ENCODE results near the gene TMEM271. TPM values are rescaled to one million over a fixed set of nuclear protein-coding genes. Genes with fewer than 3 reads are reported as not detected.

The TMEM271 gene
- total and polyA plus RNA-seq, 10 of the 15 experiments (the other 5 are each of a cell fraction or from before 2014, with no cell fraction given): not detected

GRCh38 chr4:571838-572572 is 4.1 kb downstream of the TMEM271 start:
- DNase-seq (ENCODE audit: low read depth, low spot score) (no peak), FAIRE-seq (no peak), ATAC-seq (no peak)
- H3K9me3 ChIP-seq (replicated peaks; ENCODE audit: control insufficient read depth, insufficient read depth, low read length): peaks cover under 1% of the 10 kb centered on the region; the same call in 1 of the 3 replicates
- no peaks in the 10 kb centered on the region for H3K4me1 ChIP-seq (ENCODE audit: control insufficient read depth, insufficient read depth, low read length)
- no peaks in the 10 kb centered on the region for H3K79me2 ChIP-seq (ENCODE audit: control insufficient read depth, insufficient read depth, low read length)
- SMC1A ChIA-PET (ENCODE audit: uncharacterized antibody, unreplicated experiment): no interaction called here
- no peak overlapping the region for H3K4me2 ChIP-seq (ENCODE audit: control insufficient read depth, insufficient read depth)
- H4K20me1 ChIP-seq (ENCODE audit: control insufficient read depth, insufficient read depth): no peaks in the 10 kb centered on the region
- no peak overlapping the region for H3K9ac ChIP-seq (ENCODE audit: control insufficient read depth, insufficient read depth, low read length)
- TF ChIP-seq NFYA (IDR thresholded peaks at IDR 0.05; ENCODE audit: borderline replicate concordance, low read depth, low read length): no peak
- no peak for TF ChIP-seq ZBTB11 (CRISPR knock-in tag; IDR thresholded peaks at IDR 0.05)
- TF ChIP-seq EED (IDR thresholded peaks at IDR 0.05; ENCODE audit: low read depth): no peak
- TF ChIP-seq TCF7 (IDR thresholded peaks at IDR 0.05; ENCODE audit: borderline replicate concordance): no peak
- TF ChIP-seq SP1 (IDR thresholded peaks at IDR 0.05; ENCODE audit: low read depth, low read length): no peak
- TF ChIP-seq IRF3 (IDR thresholded peaks at IDR 0.05): no peak
- no peak for TF ChIP-seq STAT3 (IDR thresholded peaks at IDR 0.05; ENCODE audit: low read depth, low read length)
- TF ChIP-seq NR2F1 (conservative IDR thresholded peaks at IDR 0.05): no peak
- TF ChIP-seq FOXK2 (IDR thresholded peaks at IDR 0.05): no peak
- TF ChIP-seq LARP7 (IDR thresholded peaks at IDR 0.05): no peak
- no peak for TF ChIP-seq POU2F2 (IDR thresholded peaks at IDR 0.05; ENCODE audit: borderline replicate concordance, low read depth, low read length)
- TF ChIP-seq CEBPB (IDR thresholded peaks at IDR 0.05; ENCODE audit: borderline replicate concordance in 1 of 2, low read depth in 2 of 2, low read length in 2 of 2): no peak
- H3K36me3 ChIP-seq (ENCODE audit: control insufficient read depth in 2 of 2, insufficient read depth in 2 of 2, low read length in 1 of 2): no peaks in the 10 kb centered on the region
- CTCF ChIA-PET: no interaction called here
- BruUV-seq (replicated peaks): no TSS peak
- H3K4me3 ChIP-seq: no peak overlapping the region
- no peaks in the 10 kb centered on the region for H3K27me3 ChIP-seq (replicated peaks in 1 of 2; ENCODE audit: control insufficient read depth in 2 of 2, insufficient read depth in 2 of 2, low read length in 1 of 2)
- no peak overlapping the region for H3K27ac ChIP-seq (ENCODE audit: control insufficient read depth, insufficient read depth)
- RAD21 ChIA-PET (ENCODE audit: unreplicated experiment): no interaction called here
- POLR2A ChIA-PET: no interaction called here
- in situ Hi-C loops (cut with MboI): no loop called here
- WGBS (ENCODE audit: insufficient coverage, insufficient replicate concordance, low lambda C conversion rate, missing lambda C conversion rate): 52% methylated on average over 27 of the region's 29 CpGs
- no peak overlapping the region for H2AFZ ChIP-seq (ENCODE audit: control insufficient read depth, low read depth, low read length)
- intact Hi-C loops (cut with micrococcal nuclease; ENCODE audit: unreplicated experiment): no loop called here
